Measurements from ENCODE around the gene ANKS1B.

- TF ChIP-seq, protein P1, sequence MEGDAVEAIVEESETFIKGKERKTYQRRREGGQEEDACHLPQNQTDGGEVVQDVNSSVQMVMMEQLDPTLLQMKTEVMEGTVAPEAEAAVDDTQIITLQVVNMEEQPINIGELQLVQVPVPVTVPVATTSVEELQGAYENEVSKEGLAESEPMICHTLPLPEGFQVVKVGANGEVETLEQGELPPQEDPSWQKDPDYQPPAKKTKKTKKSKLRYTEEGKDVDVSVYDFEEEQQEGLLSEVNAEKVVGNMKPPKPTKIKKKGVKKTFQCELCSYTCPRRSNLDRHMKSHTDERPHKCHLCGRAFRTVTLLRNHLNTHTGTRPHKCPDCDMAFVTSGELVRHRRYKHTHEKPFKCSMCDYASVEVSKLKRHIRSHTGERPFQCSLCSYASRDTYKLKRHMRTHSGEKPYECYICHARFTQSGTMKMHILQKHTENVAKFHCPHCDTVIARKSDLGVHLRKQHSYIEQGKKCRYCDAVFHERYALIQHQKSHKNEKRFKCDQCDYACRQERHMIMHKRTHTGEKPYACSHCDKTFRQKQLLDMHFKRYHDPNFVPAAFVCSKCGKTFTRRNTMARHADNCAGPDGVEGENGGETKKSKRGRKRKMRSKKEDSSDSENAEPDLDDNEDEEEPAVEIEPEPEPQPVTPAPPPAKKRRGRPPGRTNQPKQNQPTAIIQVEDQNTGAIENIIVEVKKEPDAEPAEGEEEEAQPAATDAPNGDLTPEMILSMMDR (IDR thresholded peaks at IDR 0.05): no peak
- no peak for TF ChIP-seq POLR2A (IDR thresholded peaks at IDR 0.05)
Observed at GRCh38 chr12:98821866-98822265, 1162.9 kb downstream of the ANKS1B start.
